ENCODE results near the gene PFDN1. TPM values are rescaled to one million over a fixed set of nuclear protein-coding genes. Genes with fewer than 3 reads are reported as not detected.

Gene PFDN1
- total RNA-seq, 1 experiment from 2014 or later, result 48.9 TPM

- H4K20me1 ChIP-seq (ENCODE audit: insufficient read depth), result no peaks in the 10 kb centered on the region
- no peak overlapping the region for H3K9ac ChIP-seq (ENCODE audit: low read length)
- no peaks in the 10 kb centered on the region for H3K9me3 ChIP-seq (ENCODE audit: control insufficient read depth in 1 of 2, insufficient read depth in 1 of 2, low read depth in 1 of 2, low read length in 2 of 2)
- H3K4me2 ChIP-seq (ENCODE audit: low read length), result no peak overlapping the region
- intact Hi-C loops (cut with micrococcal nuclease), result loop anchor here (10.0 kb wide), 1 partner anchor 389 kb away; the partner anchor contains the start of genes IK and NDUFA2
- H3K27ac ChIP-seq (ENCODE audit: low read depth, low read length), result no peak overlapping the region
- H3K27me3 ChIP-seq (ENCODE audit: insufficient read depth, low read length), result no peaks in the 10 kb centered on the region
- TF ChIP-seq EGR1 (IDR thresholded peaks at IDR 0.05; ENCODE audit: low read depth) (no peak), YY1 (IDR thresholded peaks at IDR 0.05; ENCODE audit: extremely low read depth, insufficient replicate concordance, low read depth, low read length) (no peak), FOSL1 (IDR thresholded peaks at IDR 0.05; ENCODE audit: low read depth) (no peak), JUND (IDR thresholded peaks at IDR 0.05) (no peak), POLR2AphosphoS5 (IDR thresholded peaks at IDR 0.05; ENCODE audit: low read depth, low read length) (no peak), ZBTB33 (IDR thresholded peaks at IDR 0.05; ENCODE audit: extremely low read depth, insufficient replicate concordance, low read length) (no peak), ZNF274 (IDR thresholded peaks at IDR 0.05; ENCODE audit: low read depth, low read length) (no peak), SRF (IDR thresholded peaks at IDR 0.05; ENCODE audit: low read depth) (no peak), SIN3A (IDR thresholded peaks at IDR 0.05; ENCODE audit: low read depth) (no peak), RAD21 (IDR thresholded peaks at IDR 0.05; ENCODE audit: low read depth) (no peak)
- no peaks in the 10 kb centered on the region for H3K36me3 ChIP-seq (ENCODE audit: control insufficient read depth in 1 of 2, insufficient read depth in 2 of 2, low read length in 2 of 2)
- ChIA-PET CTCF (interaction anchor here (3.2 kb wide), 1 partner anchor 11 kb away, joined by 16 read pairs; no protein-coding TSS in a partner anchor), RAD21 (ENCODE audit: low non-redundant PET in 1 of 2, low total read pairs in 2 of 2, uncharacterized antibody in 2 of 2, unreplicated experiment in 2 of 2) (no interaction called here), POLR2A (interaction anchor here (2.8 kb wide), 1 partner anchor 91 kb away, joined by 12 read pairs; the partner anchor contains the start of gene HBEGF)
- H3K9me2 ChIP-seq (ENCODE audit: insufficient read depth), result no peaks in the 10 kb centered on the region
- no TSS peak for BruUV-seq (replicated peaks)
- ATAC-seq (no peak), DNase-seq (ENCODE audit: low read depth, low spot score) (no peak)
- no peak overlapping the region for H2AFZ ChIP-seq (ENCODE audit: low read depth, low read length, poor library complexity, severe bottlenecking)
- H3K79me2 ChIP-seq (ENCODE audit: insufficient read depth, low read length), result peaks cover 61% of the 10 kb centered on the region
- no peak overlapping the region for H3K4me3 ChIP-seq (replicated peaks in 1 of 2; ENCODE audit: low read depth in 1 of 2, low read length in 2 of 2)
- peaks cover 22 to 56% of the 10 kb centered on the region in 2 experiments for H3K4me1 ChIP-seq (ENCODE audit: control insufficient read depth in 1 of 2, insufficient read depth in 2 of 2, low read length in 2 of 2)
These were observed 47.3 kb downstream of the PFDN1 start for GRCh38 chr5:140255460-140256157.
